ENCODE results near the gene PYGO2.
"Not testable (repeated sequence)": the region's sequence is repeated elsewhere in the genome, so short reads cannot be mapped to it uniquely, and the experiment has no call there.

PYGO2 gene

DNA sequence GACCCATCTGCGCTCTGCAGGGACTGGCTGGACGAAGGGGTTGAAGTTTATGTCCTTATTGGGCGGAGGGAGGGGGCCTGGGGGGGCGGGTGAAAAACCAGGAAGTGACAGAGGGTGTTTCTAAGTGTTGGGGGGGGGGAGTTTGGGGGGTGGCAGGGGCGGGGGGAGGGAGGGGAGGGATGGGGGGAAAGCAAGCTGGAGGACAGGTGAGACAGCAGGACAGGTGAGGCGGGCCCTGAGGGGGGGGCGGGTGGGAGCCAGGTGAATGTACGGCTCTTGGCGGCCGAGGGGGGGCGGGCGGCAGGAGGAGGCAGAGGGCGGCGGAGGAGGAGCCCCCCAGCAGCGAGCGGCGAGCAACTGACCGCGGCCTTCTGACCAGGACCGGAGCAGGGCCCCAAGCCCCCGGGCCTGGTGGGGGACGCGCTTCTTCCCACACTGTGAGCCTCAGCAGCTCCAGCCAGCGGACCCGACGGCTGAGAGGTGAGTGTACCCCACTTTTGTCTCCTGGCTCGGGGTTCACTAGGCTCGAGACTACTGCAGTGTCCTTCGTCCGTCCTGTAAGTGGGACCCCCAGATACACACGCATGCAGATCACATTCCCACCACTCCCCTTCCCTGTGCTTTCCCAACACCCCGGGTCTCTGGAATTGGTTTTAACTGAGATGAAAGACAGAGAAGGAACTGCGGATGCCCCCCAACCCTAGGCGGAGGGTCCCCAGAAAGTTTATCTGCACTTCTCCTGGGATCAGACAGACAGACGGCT is 41.1 kb upstream of the PYGO2 start, which contains the start of gene ZBTB7B:
ZBTB7B (plus strand) TSS at position 339 of the 763 bp plus-strand sequence. CDS start 11,859 bp downstream, outside the sequence.
- no peaks in the 10 kb centered on the region for H3K27me3 Mint-ChIP-seq
- peak; percentile 0 for ATAC-seq
- H3K4me3 Mint-ChIP-seq, result peak within 1 kb of the TSS; percentile 95
- peaks cover 70% of the 10 kb centered on the region for H3K4me1 Mint-ChIP-seq
- H3K36me3 Mint-ChIP-seq, result no peaks in the 10 kb centered on the region
- H3K27ac Mint-ChIP-seq, result peak within 1 kb of the TSS; percentile 84
- H3K9me3 Mint-ChIP-seq, result no peaks in the 10 kb centered on the region

DNA sequence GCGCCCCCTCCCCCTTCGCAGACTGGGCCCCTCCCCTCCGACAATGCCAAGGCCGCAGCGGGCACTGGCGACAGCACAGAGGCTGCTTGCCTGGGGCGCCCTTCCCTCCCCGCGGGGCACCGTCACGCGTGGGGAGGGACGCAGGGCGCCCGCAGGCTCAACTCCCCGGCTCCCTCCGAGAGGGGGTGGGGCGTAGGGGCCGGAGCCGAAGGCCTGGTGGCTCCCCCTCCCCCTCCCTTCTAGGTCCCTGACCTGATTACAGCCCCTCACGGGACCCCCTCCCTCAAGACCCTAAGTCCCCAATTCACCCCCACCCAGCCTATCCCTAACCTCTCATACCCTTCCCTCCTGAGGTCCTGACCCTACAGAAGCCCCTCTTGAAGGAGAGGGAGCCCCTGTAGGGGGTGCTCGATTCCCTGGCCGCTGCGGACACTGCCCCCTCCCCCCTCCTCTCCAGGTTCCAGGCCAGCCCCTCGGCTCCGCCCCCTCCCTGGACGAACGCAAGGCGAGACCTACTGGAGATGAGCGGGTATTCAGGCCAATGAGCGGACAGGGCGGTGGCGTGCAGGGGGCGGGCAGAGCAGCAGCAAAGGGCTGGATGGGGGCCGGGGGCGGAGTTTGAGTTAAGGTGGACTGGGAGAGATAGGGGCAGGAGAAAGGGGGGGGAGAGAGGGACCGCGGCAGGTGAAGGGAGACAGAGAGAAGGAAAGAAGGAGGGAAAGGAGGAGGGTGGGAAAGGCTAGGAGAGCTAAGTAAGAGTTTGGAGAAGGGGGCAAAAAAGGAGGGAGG is 40.3 kb upstream of the PYGO2 start:
- Mint-ChIP-seq H3K36me3 (no peaks in the 10 kb centered on the region), H3K9me3 (no peaks in the 10 kb centered on the region), H3K27ac (peak overlapping the region; percentile 84), H3K4me3 (peak overlapping the region; percentile 95), H3K27me3 (no peaks in the 10 kb centered on the region), H3K4me1 (peaks cover 75% of the 10 kb centered on the region)
- peak; percentile 87 for ATAC-seq

DNA sequence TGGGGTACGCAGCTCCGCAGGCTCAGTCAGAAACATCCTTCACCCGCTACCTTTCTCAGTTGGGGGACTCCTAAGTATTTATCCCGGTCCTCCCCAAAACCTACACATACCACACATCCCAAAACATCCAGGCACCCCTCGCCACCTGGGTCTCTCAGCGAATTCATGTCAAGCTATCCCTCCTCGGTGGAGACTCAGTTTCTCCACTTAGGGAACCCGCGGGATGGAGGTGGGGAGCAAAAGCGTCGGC is 39.8 kb upstream of the PYGO2 start:
- H3K4me3 Mint-ChIP-seq, result peak overlapping the region; percentile 95
- no peaks in the 10 kb centered on the region for H3K36me3 Mint-ChIP-seq
- H3K4me1 Mint-ChIP-seq, result peaks cover 70% of the 10 kb centered on the region
- no peaks in the 10 kb centered on the region for H3K9me3 Mint-ChIP-seq
- H3K27ac Mint-ChIP-seq, result peak overlapping the region; percentile 84
- ATAC-seq, result no peak
- no peaks in the 10 kb centered on the region for H3K27me3 Mint-ChIP-seq

DNA sequence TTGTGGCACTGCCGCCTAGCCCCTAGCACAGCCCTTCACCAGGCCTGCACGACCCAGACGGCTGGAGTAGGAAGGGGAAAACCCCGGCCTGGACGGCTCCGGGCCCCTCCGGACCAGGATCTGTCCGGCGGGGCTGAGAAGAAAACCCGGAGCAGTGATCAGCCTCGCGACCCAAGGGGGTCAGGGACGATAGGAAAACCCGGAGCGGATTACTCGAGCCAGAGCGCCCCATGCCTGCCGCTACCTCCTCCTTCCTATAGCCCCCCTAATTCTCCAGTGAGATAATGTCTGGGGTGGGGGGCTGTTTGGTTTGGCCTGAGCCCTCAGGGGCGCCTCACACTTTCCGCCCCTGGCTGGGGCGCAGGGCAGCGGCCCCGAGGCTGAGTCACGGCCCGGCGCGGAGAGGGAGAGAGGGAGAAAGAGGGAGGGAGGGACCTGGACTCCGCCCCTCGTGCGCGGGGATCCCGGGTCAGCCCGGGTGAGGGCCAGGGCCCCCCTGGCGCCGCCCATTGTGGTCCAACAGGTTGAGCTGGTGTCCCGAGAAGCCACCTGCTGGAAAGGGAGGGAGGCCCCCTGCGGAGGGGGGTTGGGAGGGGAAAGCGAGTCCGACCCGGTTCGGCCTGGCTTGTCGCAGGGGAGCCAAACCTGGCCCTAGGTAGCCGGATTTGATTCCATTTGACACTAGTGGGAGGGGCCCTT is 39.3 kb upstream of the PYGO2 start:
- Mint-ChIP-seq H3K27me3 (no peaks in the 10 kb centered on the region), H3K9me3 (no peaks in the 10 kb centered on the region), H3K36me3 (no peaks in the 10 kb centered on the region), H3K4me3 (peak overlapping the region; percentile 95), H3K4me1 (peaks cover 65% of the 10 kb centered on the region), H3K27ac (peak overlapping the region; percentile 84)
- peak; percentile 63 for ATAC-seq

DNA sequence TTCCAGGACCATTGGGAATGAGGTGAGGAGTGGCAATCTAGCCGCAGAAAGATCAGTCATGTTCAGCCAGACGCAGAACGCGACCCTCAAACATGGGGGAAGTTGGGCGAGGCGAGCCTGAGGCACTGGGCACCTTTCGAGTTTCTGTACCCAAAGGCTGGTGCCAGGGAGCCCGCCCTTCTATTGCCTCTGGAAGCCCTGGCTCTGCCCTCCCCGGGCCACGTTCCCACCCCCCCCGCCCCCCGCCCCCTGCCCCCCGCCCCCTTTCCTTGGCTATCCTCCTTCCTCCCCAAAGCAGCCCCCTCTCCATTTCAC is 38.8 kb upstream of the PYGO2 start:
- Mint-ChIP-seq H3K36me3 (no peaks in the 10 kb centered on the region), H3K27ac (peak overlapping the region; percentile 84), H3K9me3 (no peaks in the 10 kb centered on the region), H3K4me1 (peaks cover 60% of the 10 kb centered on the region), H3K4me3 (peak overlapping the region; percentile 95), H3K27me3 (no peaks in the 10 kb centered on the region)
- no peak for ATAC-seq

DNA sequence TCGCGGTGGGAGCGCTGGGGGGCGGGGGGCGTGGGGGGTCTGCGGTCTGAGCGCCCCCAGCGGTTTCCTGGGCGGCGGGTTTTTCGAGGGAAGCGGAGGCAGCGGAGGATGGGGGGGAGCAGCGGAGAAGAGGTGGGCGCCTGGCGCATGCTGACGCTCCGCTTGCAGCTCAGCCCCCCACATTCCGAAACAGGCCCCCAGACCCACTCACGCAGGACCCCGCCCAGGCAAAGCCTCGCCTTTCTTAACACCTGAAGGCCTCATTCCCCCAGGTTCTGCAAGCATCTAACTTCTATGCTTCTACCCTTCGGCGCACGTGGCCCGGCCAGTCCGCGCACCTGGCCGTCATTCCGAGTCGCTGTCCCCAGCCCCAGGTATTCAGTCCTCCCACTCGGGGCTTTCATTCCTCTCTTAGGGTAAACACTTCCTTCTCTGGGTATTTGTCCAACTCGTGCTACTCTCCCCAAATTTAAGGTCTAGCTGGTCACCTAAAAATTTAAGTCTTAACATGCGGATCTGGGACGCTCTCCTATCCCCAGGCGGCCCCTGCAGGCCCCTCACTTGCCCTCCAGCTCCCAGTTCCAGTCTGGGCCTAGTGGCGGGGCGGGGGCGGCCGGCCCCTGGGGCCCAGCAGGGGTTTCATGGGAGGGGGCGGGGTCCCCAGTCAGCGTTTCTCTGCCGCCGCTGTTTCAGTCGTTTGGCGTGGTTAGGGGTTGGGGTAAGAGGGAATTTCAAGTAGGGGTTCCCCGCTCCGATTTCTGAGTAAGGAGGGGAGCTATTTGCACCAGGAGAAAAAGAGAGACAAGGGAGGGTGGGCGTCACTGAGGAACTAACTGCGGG is 38.2 kb upstream of the PYGO2 start:
- no peaks in the 10 kb centered on the region for H3K9me3 Mint-ChIP-seq
- H3K27ac Mint-ChIP-seq, result peak overlapping the region; percentile 84
- peaks cover 58% of the 10 kb centered on the region for H3K4me1 Mint-ChIP-seq
- H3K4me3 Mint-ChIP-seq, result peak overlapping the region; percentile 95
- H3K36me3 Mint-ChIP-seq, result no peaks in the 10 kb centered on the region
- ATAC-seq, result peak; percentile 9
- no peaks in the 10 kb centered on the region for H3K27me3 Mint-ChIP-seq

DNA sequence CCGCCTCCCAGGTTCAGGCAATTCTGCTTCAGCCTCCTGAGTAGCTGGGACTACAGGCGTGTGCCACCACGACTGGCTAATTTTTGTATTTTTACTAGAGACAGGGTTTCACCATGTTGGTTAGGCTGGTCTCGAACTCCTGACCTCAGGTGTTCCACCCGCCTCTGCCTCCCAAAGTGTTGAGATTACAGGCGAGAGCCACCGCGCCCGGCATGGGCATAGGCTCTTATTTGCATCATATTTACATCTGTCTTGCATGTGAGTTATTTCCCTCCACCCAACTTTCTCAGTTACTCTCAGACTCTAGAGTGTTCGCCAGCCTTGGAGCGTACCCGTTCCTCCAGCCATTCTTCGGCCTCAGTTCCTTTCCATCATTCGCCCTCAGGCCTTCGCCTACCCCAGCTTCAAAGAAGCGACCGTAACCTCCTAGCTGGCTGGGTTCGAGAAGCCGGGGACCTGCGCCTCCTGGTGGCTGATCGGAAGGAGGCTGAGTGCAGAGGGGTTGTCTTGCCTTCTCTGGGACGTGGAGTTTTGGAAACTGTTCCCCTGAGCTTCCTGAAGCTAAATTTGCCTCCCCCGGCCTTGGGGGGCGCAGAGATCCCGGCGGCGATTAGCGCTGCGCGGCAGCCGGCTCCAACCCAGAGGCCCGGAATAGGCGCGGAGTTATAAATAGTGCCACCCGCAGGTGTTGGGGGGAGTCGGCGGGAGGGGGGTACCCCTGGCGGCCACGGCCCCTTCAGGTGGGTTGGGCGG is 37.4 kb upstream of the PYGO2 start:
- Mint-ChIP-seq H3K27ac (peak overlapping the region; percentile 84), H3K36me3 (no peaks in the 10 kb centered on the region), H3K27me3 (no peaks in the 10 kb centered on the region), H3K9me3 (no peaks in the 10 kb centered on the region), H3K4me3 (peak overlapping the region; percentile 95), H3K4me1 (peaks cover 58% of the 10 kb centered on the region)
- ATAC-seq, result peak; percentile 1

DNA sequence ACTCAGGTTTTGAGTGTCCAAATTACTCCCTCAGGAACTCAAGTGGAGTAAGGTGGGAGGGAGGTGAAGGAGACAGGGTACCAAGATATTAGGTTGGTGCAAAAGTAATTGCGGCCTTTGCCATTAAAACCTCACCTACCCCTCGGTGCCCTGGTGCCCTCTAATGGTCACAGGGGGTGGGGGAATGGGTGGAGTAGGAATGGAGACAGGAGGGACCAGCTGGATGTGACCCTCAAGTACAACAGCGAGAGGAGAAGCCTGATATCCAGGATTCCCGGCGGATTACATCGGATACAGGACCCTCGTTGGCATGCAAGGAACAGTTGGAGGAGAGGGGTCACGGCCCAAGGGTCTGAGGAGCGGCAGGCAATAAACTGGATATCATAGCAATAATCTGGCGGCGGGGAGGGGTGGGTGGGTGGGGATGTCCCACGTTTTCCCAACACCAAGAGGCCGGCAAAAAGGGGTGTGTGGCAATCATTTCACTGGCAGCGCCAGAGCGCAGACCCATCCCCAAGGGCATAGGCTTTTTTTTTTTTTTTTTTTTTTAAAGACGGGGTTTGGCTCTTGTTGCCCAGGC is 36.7 kb upstream of the PYGO2 start:
- Mint-ChIP-seq H3K9me3 (no peaks in the 10 kb centered on the region), H3K27me3 (no peaks in the 10 kb centered on the region), H3K4me3 (peak overlapping the region; percentile 63), H3K27ac (peak overlapping the region; percentile 84), H3K36me3 (no peaks in the 10 kb centered on the region), H3K4me1 (peaks cover 52% of the 10 kb centered on the region)
- no peak for ATAC-seq

DNA sequence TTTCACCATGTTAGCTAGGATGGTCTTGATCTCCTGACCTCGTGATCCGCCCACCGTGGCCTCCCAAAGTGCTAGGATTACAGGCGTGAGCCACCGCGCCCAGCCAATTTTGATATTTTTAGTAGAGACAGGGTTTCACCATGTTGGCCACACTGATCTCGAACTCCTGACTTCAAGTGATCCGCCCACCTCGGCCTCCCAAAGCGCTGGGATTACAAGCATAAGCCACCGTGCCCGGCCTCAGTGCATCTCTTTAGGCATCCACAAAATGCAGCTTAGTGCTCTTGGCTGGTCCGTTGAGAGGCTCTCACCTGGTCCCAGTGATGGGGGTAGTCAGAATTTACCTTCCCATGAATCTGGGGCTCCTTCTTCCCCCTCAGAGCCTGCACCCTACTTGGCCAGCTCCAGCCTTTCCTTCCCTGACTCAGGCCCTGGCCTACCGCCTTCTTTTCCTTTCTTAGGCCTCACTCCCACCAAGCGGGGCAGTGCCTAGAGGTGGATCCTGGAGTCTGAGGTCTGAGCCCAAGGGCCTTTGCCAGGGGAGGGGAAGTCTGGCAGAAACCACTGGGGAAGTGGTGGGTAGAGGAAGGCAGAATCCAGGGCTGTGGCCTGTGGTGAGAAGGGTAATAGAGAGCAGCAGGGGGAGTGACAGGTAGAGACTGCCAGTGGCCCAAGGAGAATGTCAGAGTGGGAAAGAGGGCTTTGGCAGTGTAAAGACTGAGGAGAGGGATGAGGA is 35.6 kb upstream of the PYGO2 start:
- Mint-ChIP-seq H3K4me3 (no peak overlapping the region), H3K4me1 (peaks cover 57% of the 10 kb centered on the region), H3K27ac (peak overlapping the region; percentile 38), H3K36me3 (peaks cover 9% of the 10 kb centered on the region), H3K9me3 (no peaks in the 10 kb centered on the region), H3K27me3 (no peaks in the 10 kb centered on the region)
- no peak for ATAC-seq

DNA sequence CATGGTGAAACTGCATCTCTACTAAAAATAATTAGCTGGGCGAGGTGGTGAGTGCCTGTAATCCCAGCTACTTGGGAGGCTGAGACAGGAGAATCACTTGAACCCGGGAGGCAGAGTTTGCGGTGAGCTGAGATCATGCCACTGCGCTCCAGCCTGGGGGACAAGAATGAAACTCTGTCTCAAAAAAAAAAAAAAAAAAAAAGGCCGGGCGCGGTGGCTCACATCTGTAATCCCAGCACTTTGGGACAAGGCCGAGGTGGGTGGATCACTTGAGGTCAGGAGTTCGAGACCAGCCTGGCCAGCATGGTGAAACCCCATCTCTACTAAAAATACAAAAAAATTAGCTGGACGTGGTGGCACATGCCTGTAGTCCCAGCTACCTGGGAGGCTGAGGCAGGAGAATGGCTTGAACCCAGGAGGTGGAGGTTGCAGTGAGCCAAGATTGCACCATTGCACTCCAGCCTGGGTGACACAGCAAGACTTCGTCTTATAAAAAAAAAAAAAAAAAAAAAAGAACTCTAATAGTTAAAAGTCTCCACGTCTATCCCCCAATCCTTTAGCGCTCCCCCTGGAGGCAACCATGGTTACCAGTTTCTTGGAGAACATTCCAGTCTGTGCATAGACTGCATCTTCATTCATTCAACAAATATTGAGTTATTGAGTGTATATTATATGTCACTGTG is 33.9 kb upstream of the PYGO2 start:
- peaks cover 53% of the 10 kb centered on the region for H3K4me1 Mint-ChIP-seq
- H3K4me3 Mint-ChIP-seq, result not testable (repeated sequence)

DNA sequence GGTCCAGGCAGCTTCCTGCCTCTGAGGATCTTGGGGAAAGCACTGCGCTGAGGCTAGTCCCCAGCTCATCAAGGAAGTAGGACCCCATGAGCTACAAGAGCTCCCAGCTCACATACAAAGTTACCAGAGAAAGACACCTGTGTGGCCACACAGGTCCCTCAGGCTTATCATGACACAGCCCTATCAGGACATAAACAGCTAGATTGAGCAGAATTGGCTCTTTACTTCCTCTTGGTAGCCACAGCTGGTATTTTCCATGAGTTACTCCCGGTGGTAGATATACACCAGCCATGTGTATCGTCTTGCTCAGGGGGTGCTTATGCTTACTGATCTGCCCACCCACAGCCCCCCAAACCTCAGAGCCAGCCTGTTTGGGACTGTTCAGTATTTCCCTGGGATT is 33.0 kb upstream of the PYGO2 start:
- no peaks in the 10 kb centered on the region for H3K27me3 Mint-ChIP-seq
- peaks cover 50% of the 10 kb centered on the region for H3K4me1 Mint-ChIP-seq
- H3K27ac Mint-ChIP-seq, result peak overlapping the region; percentile 54
- H3K36me3 Mint-ChIP-seq, result peaks cover 14% of the 10 kb centered on the region
- H3K9me3 Mint-ChIP-seq, result no peaks in the 10 kb centered on the region
- no peak for ATAC-seq
- no peak overlapping the region for H3K4me3 Mint-ChIP-seq

More for the DNA sequence above, 33.9 kb upstream of the PYGO2 start:
- H3K36me3 Mint-ChIP-seq, H3K9me3 Mint-ChIP-seq, H3K27me3 Mint-ChIP-seq, ATAC-seq: not testable (repeated sequence)
- peak overlapping the region; percentile 54 for H3K27ac Mint-ChIP-seq

DNA sequence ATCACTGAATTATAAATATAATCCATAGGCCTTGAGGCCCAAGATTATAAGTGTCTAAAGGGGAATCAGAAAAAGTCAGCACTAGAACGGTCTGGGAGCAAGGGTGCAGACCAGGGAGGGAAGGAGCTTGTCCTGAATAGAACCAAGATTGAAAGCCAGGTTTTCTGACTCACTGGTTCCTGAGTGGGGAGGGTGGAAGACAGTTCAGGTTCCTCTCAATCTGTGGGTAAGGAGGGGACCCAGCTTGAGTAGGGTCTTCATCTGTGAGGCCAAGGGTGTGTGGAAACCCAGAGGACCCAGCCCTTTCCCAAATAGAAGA is 32.6 kb upstream of the PYGO2 start:
- no peaks in the 10 kb centered on the region for H3K27me3 Mint-ChIP-seq
- no peaks in the 10 kb centered on the region for H3K9me3 Mint-ChIP-seq
- peaks cover 16% of the 10 kb centered on the region for H3K36me3 Mint-ChIP-seq
- no peak overlapping the region for H3K4me3 Mint-ChIP-seq
- H3K27ac Mint-ChIP-seq, result peak overlapping the region; percentile 54
- no peak for ATAC-seq
- peaks cover 48% of the 10 kb centered on the region for H3K4me1 Mint-ChIP-seq

DNA sequence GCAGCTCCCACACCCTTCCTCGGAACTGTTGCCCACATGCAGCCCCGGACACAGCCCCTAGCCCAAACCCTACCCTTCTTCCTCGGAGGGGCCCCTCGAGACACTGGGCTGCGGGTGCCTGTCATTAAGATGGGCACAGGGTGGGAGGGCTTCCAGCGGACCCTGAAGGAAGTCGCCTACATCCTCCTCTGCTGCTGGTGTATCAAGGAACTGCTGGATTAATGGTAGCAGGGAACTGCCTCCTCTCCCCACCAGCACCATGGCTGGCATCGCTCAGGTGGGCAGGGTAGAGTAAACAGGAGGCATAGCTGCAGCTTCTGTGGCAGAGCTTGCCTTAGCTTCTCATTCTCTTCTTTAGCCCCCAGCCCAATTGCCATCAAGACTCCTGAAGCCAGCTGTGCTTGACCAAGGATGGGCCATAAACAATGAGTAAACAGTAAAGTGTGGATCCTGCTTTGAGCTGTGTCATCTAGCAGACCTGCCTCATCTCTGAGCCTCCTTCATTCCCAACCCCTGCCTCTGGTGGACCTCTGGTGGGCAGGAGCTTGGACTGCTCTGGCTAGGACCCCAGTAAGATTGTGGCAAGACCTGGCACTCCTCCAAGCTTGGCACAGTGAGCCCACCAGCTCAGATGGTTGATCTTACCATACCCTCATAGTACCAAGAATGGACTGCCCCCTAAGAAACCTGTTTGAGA is 32.1 kb upstream of the PYGO2 start, which contains the start of gene LENEP:
LENEP (plus strand) TSS at position 15 of the 697 bp plus-strand sequence; CDS start at position 37, 22 bp downstream.
- Mint-ChIP-seq H3K36me3 (peaks cover 16% of the 10 kb centered on the region), H3K4me3 (no peak within 1 kb of the TSS), H3K27me3 (no peaks in the 10 kb centered on the region), H3K4me1 (peaks cover 48% of the 10 kb centered on the region), H3K9me3 (no peaks in the 10 kb centered on the region), H3K27ac (peak within 1 kb of the TSS; percentile 54)
- no peak for ATAC-seq

Measured in stimulated activated memory B cell treated with anti-CD40 and anti-IgM and Interleukin-4, amounts not matched to agents 10 μg/mL and 1 μg/mL and 100 μg/mL, for 72 hours (primary cell).